Activated CD4-positive, alpha-beta memory T cell treated with anti-CD3 and anti-CD28 coated beads, Interleukin-2, amount 10 ng/mL, durations not matched to agents 7 days and 5 days (primary cell): Measurements from ENCODE around the gene AGAP1. TPM values are rescaled to one million over a fixed set of nuclear protein-coding genes. Genes with fewer than 3 reads are reported as not detected.

Experiments used
- CTCF ChIA-PET: fragments of 350-600 bp; sonication (Branson Sonifier 250); formaldehyde crosslinking; loops from one replicate; lab custom pipeline; 2021; ENCODE audit warnings: antibody characterized with exemption, inconsistent platforms; lab: Charles Lee
- POLR2A ChIA-PET: fragments of 350-600 bp; sonication (Branson Sonifier 250); formaldehyde crosslinking; loops from one replicate; lab custom pipeline; 2021; ENCODE audit warnings: antibody characterized with exemption; lab: Charles Lee
- DNase-seq: peaks from one replicate; pipeline ENCODE4 v3.0.0-alpha.2; 2020
- H3K27ac Mint-ChIP-seq: one replicate; pipeline ENCODE4 v1.8.0; 2021; ENCODE audit warnings: mild to moderate bottlenecking, mixed read lengths
- H3K27me3 Mint-ChIP-seq: one replicate; pipeline ENCODE4 v1.8.0; 2021; ENCODE audit warnings: mixed read lengths
- H3K36me3 Mint-ChIP-seq: one replicate; pipeline ENCODE4 v1.8.0; 2021; ENCODE audit warnings: low read depth, mixed read lengths
- H3K4me1 Mint-ChIP-seq: one replicate; pipeline ENCODE4 v1.8.0; 2021; ENCODE audit warnings: mixed read lengths
- H3K4me3 Mint-ChIP-seq: one replicate; pipeline ENCODE4 v1.8.0; 2021; ENCODE audit warnings: mild to moderate bottlenecking, mixed read lengths
- H3K9me3 Mint-ChIP-seq: one replicate; pipeline ENCODE4 v1.8.0; 2021; ENCODE audit warnings: mixed read lengths
- total RNA-seq, 2 experiments: library from RNA; stranded (reverse); gene quantifications; one replicate each; pipeline ENCODE4 v1.2.3, GENCODE V29; 2021

The AGAP1 gene
- total RNA-seq, 2 experiments from 2014 or later, result 1.1 to 1.2 TPM

- ChIA-PET POLR2A (no interaction called here), CTCF (no interaction called here)
- Mint-ChIP-seq H3K36me3 (no peaks in the 10 kb centered on the region), H3K27me3 (no peaks in the 10 kb centered on the region), H3K9me3 (no peaks in the 10 kb centered on the region), H3K4me1 (no peaks in the 10 kb centered on the region), H3K27ac (no peak overlapping the region), H3K4me3 (no peak overlapping the region)
- no peak for DNase-seq
Measured at GRCh38 chr2:235534678-235535422, 41.0 kb downstream of the AGAP1 start.

GRCh38 chr2:235535423-235536130, 41.7 kb downstream of the AGAP1 start:
- Mint-ChIP-seq H3K36me3 (no peaks in the 10 kb centered on the region), H3K4me3 (no peak overlapping the region), H3K9me3 (no peaks in the 10 kb centered on the region), H3K27ac (no peak overlapping the region), H3K27me3 (no peaks in the 10 kb centered on the region), H3K4me1 (no peaks in the 10 kb centered on the region)
- CTCF ChIA-PET, result no interaction called here
- no peak for DNase-seq
- POLR2A ChIA-PET, result no interaction called here

- CTCF ChIA-PET, result no interaction called here
- H3K36me3 Mint-ChIP-seq, result no peaks in the 10 kb centered on the region
- no peaks in the 10 kb centered on the region for H3K9me3 Mint-ChIP-seq
- no peaks in the 10 kb centered on the region for H3K4me1 Mint-ChIP-seq
- no peak overlapping the region for H3K4me3 Mint-ChIP-seq
- H3K27ac Mint-ChIP-seq, result no peak overlapping the region
- no peak for DNase-seq
- POLR2A ChIA-PET, result no interaction called here
- no peaks in the 10 kb centered on the region for H3K27me3 Mint-ChIP-seq
Measured at GRCh38 chr2:235536711-235537110, 42.9 kb downstream of the AGAP1 start.

GRCh38 chr2:235537186-235537585, 43.3 kb downstream of the AGAP1 start:
- Mint-ChIP-seq H3K4me3 (no peak overlapping the region), H3K27ac (no peak overlapping the region), H3K36me3 (no peaks in the 10 kb centered on the region), H3K4me1 (no peaks in the 10 kb centered on the region), H3K27me3 (no peaks in the 10 kb centered on the region), H3K9me3 (no peaks in the 10 kb centered on the region)
- no peak for DNase-seq
- ChIA-PET POLR2A (no interaction called here), CTCF (no interaction called here)

- ChIA-PET POLR2A (no interaction called here), CTCF (no interaction called here)
- H3K4me1 Mint-ChIP-seq, result no peaks in the 10 kb centered on the region
- H3K4me3 Mint-ChIP-seq, result no peak overlapping the region
- H3K9me3 Mint-ChIP-seq, result no peaks in the 10 kb centered on the region
- no peaks in the 10 kb centered on the region for H3K36me3 Mint-ChIP-seq
- DNase-seq, result no peak
- no peaks in the 10 kb centered on the region for H3K27me3 Mint-ChIP-seq
- H3K27ac Mint-ChIP-seq, result no peak overlapping the region
Measured at GRCh38 chr2:235537587-235537986, 43.7 kb downstream of the AGAP1 start.

- no peaks in the 10 kb centered on the region for H3K27me3 Mint-ChIP-seq
Measured at GRCh38 chr2:235538144-235538639, 44.3 kb downstream of the AGAP1 start.

GRCh38 chr2:235538981-235539380, 45.1 kb downstream of the AGAP1 start:
- CTCF ChIA-PET, result no interaction called here
- H3K9me3 Mint-ChIP-seq, result no peaks in the 10 kb centered on the region
- POLR2A ChIA-PET, result no interaction called here

More at GRCh38 chr2:235538144-235538639, 44.3 kb downstream of the AGAP1 start:
- ChIA-PET CTCF (no interaction called here), POLR2A (no interaction called here)
- Mint-ChIP-seq H3K4me3 (no peak overlapping the region), H3K4me1 (no peaks in the 10 kb centered on the region), H3K36me3 (no peaks in the 10 kb centered on the region), H3K9me3 (no peaks in the 10 kb centered on the region), H3K27ac (no peak overlapping the region)
- no peak for DNase-seq

GRCh38 chr2:235539773-235540172, 45.9 kb downstream of the AGAP1 start:
- Mint-ChIP-seq H3K27ac (no peak overlapping the region), H3K9me3 (no peaks in the 10 kb centered on the region), H3K27me3 (no peaks in the 10 kb centered on the region), H3K36me3 (no peaks in the 10 kb centered on the region), H3K4me3 (no peak overlapping the region), H3K4me1 (no peaks in the 10 kb centered on the region)
- CTCF ChIA-PET, result no interaction called here
- POLR2A ChIA-PET, result no interaction called here
- no peak for DNase-seq

More at GRCh38 chr2:235538981-235539380, 45.1 kb downstream of the AGAP1 start:
- Mint-ChIP-seq H3K36me3 (no peaks in the 10 kb centered on the region), H3K27me3 (no peaks in the 10 kb centered on the region), H3K4me3 (no peak overlapping the region), H3K27ac (no peak overlapping the region), H3K4me1 (no peaks in the 10 kb centered on the region)
- no peak for DNase-seq

GRCh38 chr2:235541016-235541415, 47.2 kb downstream of the AGAP1 start:
- H3K36me3 Mint-ChIP-seq, result no peaks in the 10 kb centered on the region
- H3K4me3 Mint-ChIP-seq, result no peak overlapping the region
- no peaks in the 10 kb centered on the region for H3K4me1 Mint-ChIP-seq
- H3K27ac Mint-ChIP-seq, result no peak overlapping the region
- ChIA-PET CTCF (no interaction called here), POLR2A (no interaction called here)
- DNase-seq, result no peak
- H3K9me3 Mint-ChIP-seq, result no peaks in the 10 kb centered on the region
- no peaks in the 10 kb centered on the region for H3K27me3 Mint-ChIP-seq

GRCh38 chr2:235541838-235542549, 48.2 kb downstream of the AGAP1 start:
- Mint-ChIP-seq H3K4me3 (no peak overlapping the region), H3K27me3 (no peaks in the 10 kb centered on the region), H3K36me3 (no peaks in the 10 kb centered on the region), H3K27ac (no peak overlapping the region), H3K4me1 (no peaks in the 10 kb centered on the region), H3K9me3 (no peaks in the 10 kb centered on the region)
- DNase-seq, result no peak
- ChIA-PET CTCF (no interaction called here), POLR2A (no interaction called here)

- Mint-ChIP-seq H3K27me3 (no peaks in the 10 kb centered on the region), H3K4me3 (no peak overlapping the region), H3K4me1 (no peaks in the 10 kb centered on the region), H3K36me3 (no peaks in the 10 kb centered on the region), H3K9me3 (no peaks in the 10 kb centered on the region), H3K27ac (no peak overlapping the region)
- ChIA-PET POLR2A (no interaction called here), CTCF (no interaction called here)
- no peak for DNase-seq
Measured at GRCh38 chr2:235542733-235543127, 48.9 kb downstream of the AGAP1 start.

- Mint-ChIP-seq H3K36me3 (no peaks in the 10 kb centered on the region), H3K9me3 (no peaks in the 10 kb centered on the region), H3K4me3 (no peak overlapping the region), H3K27ac (no peak overlapping the region), H3K27me3 (no peaks in the 10 kb centered on the region), H3K4me1 (no peaks in the 10 kb centered on the region)
- POLR2A ChIA-PET, result no interaction called here
- no peak for DNase-seq
- CTCF ChIA-PET, result no interaction called here
Measured at GRCh38 chr2:235543128-235543750, 49.4 kb downstream of the AGAP1 start.
